Measurements from ENCODE around the gene BTRC. TPM values are rescaled to one million over a fixed set of nuclear protein-coding genes. Genes with fewer than 3 reads are reported as not detected.
"Not testable (repeated sequence)": the region's sequence is repeated elsewhere in the genome, so short reads cannot be mapped to it uniquely, and the experiment has no call there.

Gene BTRC
- total RNA-seq, 1 donor from 2014 or later, result 21.0 TPM

GRCh38 chr10:101403161-101403560 lies 49.2 kb downstream of the BTRC start:
- H3K36me3 Mint-ChIP-seq (ENCODE audit: low read depth), result no peaks in the 10 kb centered on the region
- no peaks in the 10 kb centered on the region for H3K27me3 Mint-ChIP-seq (ENCODE audit: low read depth)
- no peaks in the 10 kb centered on the region for H3K4me1 Mint-ChIP-seq (ENCODE audit: low read depth)
- H3K27ac Mint-ChIP-seq, result no peak overlapping the region
- no peaks in the 10 kb centered on the region for H3K9me3 Mint-ChIP-seq
- no peak overlapping the region for H3K4me3 Mint-ChIP-seq (ENCODE audit: low read depth)
- DNase-seq (ENCODE audit: low spot score), result no peak
- intact Hi-C loops (cut with micrococcal nuclease), result no loop called here

- no peaks in the 10 kb centered on the region for H3K9me3 Mint-ChIP-seq
- no peak for DNase-seq (ENCODE audit: low spot score)
- H3K36me3 Mint-ChIP-seq (ENCODE audit: low read depth), result peaks cover 3% of the 10 kb centered on the region
- H3K27me3 Mint-ChIP-seq (ENCODE audit: low read depth), result no peaks in the 10 kb centered on the region
- H3K4me3 Mint-ChIP-seq (ENCODE audit: low read depth), result no peak overlapping the region
- H3K4me1 Mint-ChIP-seq (ENCODE audit: low read depth), result no peaks in the 10 kb centered on the region
- no peak overlapping the region for H3K27ac Mint-ChIP-seq
- intact Hi-C loops (cut with micrococcal nuclease), result no loop called here
These were observed 51.0 kb downstream of the BTRC start for GRCh38 chr10:101405001-101405400.

- H3K9me3 Mint-ChIP-seq, result peaks cover 12% of the 10 kb centered on the region
- intact Hi-C loops (cut with micrococcal nuclease), result no loop called here
- no peak overlapping the region for H3K27ac Mint-ChIP-seq
- no peaks in the 10 kb centered on the region for H3K27me3 Mint-ChIP-seq (ENCODE audit: low read depth)
- peaks cover 1% of the 10 kb centered on the region for H3K4me1 Mint-ChIP-seq (ENCODE audit: low read depth)
- no peak for DNase-seq (ENCODE audit: low spot score)
- H3K36me3 Mint-ChIP-seq (ENCODE audit: low read depth), result peaks cover 12% of the 10 kb centered on the region
- no peak overlapping the region for H3K4me3 Mint-ChIP-seq (ENCODE audit: low read depth)
These were observed 57.6 kb downstream of the BTRC start for GRCh38 chr10:101411598-101411997.

GRCh38 chr10:101414034-101414433 lies 60.1 kb downstream of the BTRC start:
- intact Hi-C loops (cut with micrococcal nuclease), result no loop called here
- no peak overlapping the region for H3K4me3 Mint-ChIP-seq (ENCODE audit: low read depth)
- H3K9me3 Mint-ChIP-seq, result peaks cover 12% of the 10 kb centered on the region
- no peaks in the 10 kb centered on the region for H3K27me3 Mint-ChIP-seq (ENCODE audit: low read depth)
- peaks cover 1% of the 10 kb centered on the region for H3K4me1 Mint-ChIP-seq (ENCODE audit: low read depth)
- H3K36me3 Mint-ChIP-seq (ENCODE audit: low read depth), result peaks cover 12% of the 10 kb centered on the region
- DNase-seq (ENCODE audit: low spot score), result no peak
- no peak overlapping the region for H3K27ac Mint-ChIP-seq

- no peak for DNase-seq (ENCODE audit: low spot score)
- peaks cover 12% of the 10 kb centered on the region for H3K9me3 Mint-ChIP-seq
- no peak overlapping the region for H3K4me3 Mint-ChIP-seq (ENCODE audit: low read depth)
- intact Hi-C loops (cut with micrococcal nuclease), result no loop called here
- no peaks in the 10 kb centered on the region for H3K27me3 Mint-ChIP-seq (ENCODE audit: low read depth)
- peaks cover 9% of the 10 kb centered on the region for H3K36me3 Mint-ChIP-seq (ENCODE audit: low read depth)
- H3K27ac Mint-ChIP-seq, result no peak overlapping the region
- H3K4me1 Mint-ChIP-seq (ENCODE audit: low read depth), result peaks cover 1% of the 10 kb centered on the region
These were observed 61.9 kb downstream of the BTRC start for GRCh38 chr10:101415884-101416283.

DNA sequence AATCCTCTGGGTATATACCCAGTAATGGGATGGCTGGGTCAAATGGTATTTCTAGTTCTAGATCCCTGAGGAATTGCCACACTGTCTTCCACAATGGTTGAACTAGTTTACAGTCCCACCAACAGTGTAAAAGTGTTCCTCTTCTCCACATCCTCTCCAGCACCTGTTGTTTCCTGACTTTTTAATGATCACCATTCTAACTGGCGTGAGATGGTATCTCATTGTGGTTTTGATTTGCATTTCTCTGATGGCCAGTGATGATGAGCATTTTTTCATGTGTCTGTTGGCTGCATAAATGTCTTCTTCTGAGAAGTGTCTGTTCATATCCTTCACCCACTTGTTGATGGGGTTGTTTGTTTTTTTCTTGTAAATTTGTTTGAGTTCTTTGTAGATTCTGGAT lies 68.0 kb downstream of the BTRC start:
- DNase-seq (ENCODE audit: low spot score); H3K27ac Mint-ChIP-seq; H3K36me3 Mint-ChIP-seq (ENCODE audit: low read depth); H3K4me1 Mint-ChIP-seq (ENCODE audit: low read depth); intact Hi-C loops (cut with micrococcal nuclease); H3K4me3 Mint-ChIP-seq (ENCODE audit: low read depth); H3K27me3 Mint-ChIP-seq (ENCODE audit: low read depth); H3K9me3 Mint-ChIP-seq: not testable (repeated sequence)

DNA sequence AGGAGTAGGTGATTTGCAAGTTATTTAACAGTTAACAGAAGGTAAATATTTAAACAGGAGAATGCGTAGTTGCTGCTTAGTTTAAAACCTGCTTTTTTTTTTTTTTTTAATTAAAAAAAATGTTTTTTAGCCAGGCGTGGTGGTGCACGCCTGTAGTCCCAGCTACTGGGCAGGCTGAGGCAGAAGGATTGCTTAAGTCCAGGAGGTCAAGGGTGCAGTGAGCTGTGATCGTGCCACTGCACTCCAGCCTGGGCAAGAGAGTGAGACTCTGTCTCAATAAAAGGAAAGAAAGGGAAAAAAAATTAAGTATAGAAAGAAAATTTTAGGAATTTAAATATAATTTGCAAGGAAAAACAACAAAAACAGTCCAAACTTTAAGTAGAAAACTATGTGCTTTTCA lies 71.6 kb downstream of the BTRC start:
- Mint-ChIP-seq H3K27me3 (ENCODE audit: low read depth) (peaks cover 7% of the 10 kb centered on the region), H3K4me1 (ENCODE audit: low read depth) (no peaks in the 10 kb centered on the region), H3K36me3 (ENCODE audit: low read depth) (no peaks in the 10 kb centered on the region), H3K9me3 (no peaks in the 10 kb centered on the region), H3K27ac (no peak overlapping the region), H3K4me3 (ENCODE audit: low read depth) (no peak overlapping the region)
- intact Hi-C loops (cut with micrococcal nuclease), result no loop called here
- DNase-seq (ENCODE audit: low spot score), result no peak

GRCh38 chr10:101428036-101428435 lies 74.1 kb downstream of the BTRC start:
- Mint-ChIP-seq H3K4me1 (ENCODE audit: low read depth) (no peaks in the 10 kb centered on the region), H3K27ac (no peak overlapping the region), H3K4me3 (ENCODE audit: low read depth) (no peak overlapping the region), H3K36me3 (ENCODE audit: low read depth) (no peaks in the 10 kb centered on the region), H3K27me3 (ENCODE audit: low read depth) (peaks cover 7% of the 10 kb centered on the region), H3K9me3 (no peaks in the 10 kb centered on the region)
- intact Hi-C loops (cut with micrococcal nuclease), result no loop called here
- DNase-seq (ENCODE audit: low spot score), result no peak

DNA sequence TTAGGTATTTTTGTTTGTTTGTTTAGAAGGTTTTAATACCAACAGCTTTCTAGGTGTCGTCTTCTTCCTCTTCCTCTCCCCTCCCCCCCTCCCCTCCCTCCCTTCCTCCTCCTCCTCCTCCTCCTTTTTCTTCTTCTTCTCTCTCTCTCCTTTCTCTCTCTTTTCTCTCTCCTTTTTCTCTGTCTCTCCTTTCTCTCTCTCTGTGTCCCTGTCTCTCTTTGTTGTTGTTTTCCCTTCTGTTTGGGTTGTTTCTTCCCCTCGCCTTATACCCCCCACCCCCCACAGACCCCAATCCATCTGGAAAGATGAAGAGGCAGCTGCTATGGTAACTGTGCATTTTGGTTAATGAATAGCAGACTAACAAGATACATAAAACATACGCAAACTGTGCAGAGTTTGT lies 75.5 kb downstream of the BTRC start:
- H3K27ac Mint-ChIP-seq, result no peak overlapping the region
- H3K4me1 Mint-ChIP-seq (ENCODE audit: low read depth), result no peaks in the 10 kb centered on the region
- H3K9me3 Mint-ChIP-seq, result no peaks in the 10 kb centered on the region
- H3K4me3 Mint-ChIP-seq (ENCODE audit: low read depth), result no peak overlapping the region
- DNase-seq (ENCODE audit: low spot score), result no peak
- peaks cover 4% of the 10 kb centered on the region for H3K27me3 Mint-ChIP-seq (ENCODE audit: low read depth)
- no peaks in the 10 kb centered on the region for H3K36me3 Mint-ChIP-seq (ENCODE audit: low read depth)
- intact Hi-C loops (cut with micrococcal nuclease), result no loop called here

DNA sequence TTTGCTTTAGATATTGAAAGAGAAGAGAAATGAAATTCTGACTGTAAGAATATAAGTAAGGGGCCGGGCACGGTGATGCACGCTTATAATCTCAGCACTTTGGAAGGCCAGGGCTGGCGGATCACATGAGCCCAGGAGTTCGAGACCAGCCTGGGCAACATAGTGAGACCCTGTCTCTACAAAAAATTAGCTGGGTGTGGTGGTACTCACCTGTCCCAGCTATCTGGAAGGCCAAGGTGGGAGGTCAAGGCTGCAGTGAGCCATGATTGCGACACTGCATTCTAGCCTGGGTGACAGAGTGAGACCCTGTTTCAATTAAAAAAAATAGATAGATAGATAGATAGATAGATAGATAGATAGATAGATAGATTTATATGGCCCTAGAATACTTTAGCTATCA lies 82.3 kb downstream of the BTRC start:
- H3K36me3 Mint-ChIP-seq (ENCODE audit: low read depth), result no peaks in the 10 kb centered on the region
- no peak overlapping the region for H3K27ac Mint-ChIP-seq
- no peaks in the 10 kb centered on the region for H3K4me1 Mint-ChIP-seq (ENCODE audit: low read depth)
- intact Hi-C loops (cut with micrococcal nuclease), result no loop called here
- H3K9me3 Mint-ChIP-seq, result no peaks in the 10 kb centered on the region
- H3K4me3 Mint-ChIP-seq (ENCODE audit: low read depth), result no peak overlapping the region
- no peaks in the 10 kb centered on the region for H3K27me3 Mint-ChIP-seq (ENCODE audit: low read depth)
- DNase-seq (ENCODE audit: low spot score), result no peak

DNA sequence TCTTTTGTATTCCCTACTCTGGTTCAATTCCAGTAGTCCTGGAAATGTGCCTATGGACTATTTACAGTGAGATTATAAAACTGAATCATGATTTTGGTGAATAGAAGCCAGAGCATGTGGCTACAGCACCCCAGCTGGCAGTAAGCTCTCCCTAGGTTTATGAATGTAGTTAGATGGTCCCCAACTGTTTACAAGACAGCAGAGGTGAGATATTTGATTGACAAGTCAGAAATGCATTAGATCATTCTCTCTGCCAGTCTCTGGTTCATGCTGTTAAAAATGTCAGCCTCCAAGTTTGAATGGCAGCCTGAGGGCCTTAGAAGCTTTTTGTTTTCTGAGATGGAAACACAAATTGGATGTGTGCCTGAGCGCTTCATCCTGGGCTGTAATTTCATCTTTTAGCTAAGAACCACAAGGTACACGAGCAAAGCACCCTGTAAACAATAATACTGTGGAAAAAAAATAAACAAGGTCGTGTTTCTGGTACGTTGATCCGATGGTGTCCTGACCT lies 85.0 kb downstream of the BTRC start:
- intact Hi-C loops (cut with micrococcal nuclease), result no loop called here
- H3K4me3 Mint-ChIP-seq (ENCODE audit: low read depth), result no peak overlapping the region
- H3K27me3 Mint-ChIP-seq (ENCODE audit: low read depth), result peaks cover 1% of the 10 kb centered on the region
- peaks cover 1% of the 10 kb centered on the region for H3K4me1 Mint-ChIP-seq (ENCODE audit: low read depth)
- no peaks in the 10 kb centered on the region for H3K9me3 Mint-ChIP-seq
- DNase-seq (ENCODE audit: low spot score), result no peak
- H3K27ac Mint-ChIP-seq, result no peak overlapping the region
- H3K36me3 Mint-ChIP-seq (ENCODE audit: low read depth), result no peaks in the 10 kb centered on the region

DNA sequence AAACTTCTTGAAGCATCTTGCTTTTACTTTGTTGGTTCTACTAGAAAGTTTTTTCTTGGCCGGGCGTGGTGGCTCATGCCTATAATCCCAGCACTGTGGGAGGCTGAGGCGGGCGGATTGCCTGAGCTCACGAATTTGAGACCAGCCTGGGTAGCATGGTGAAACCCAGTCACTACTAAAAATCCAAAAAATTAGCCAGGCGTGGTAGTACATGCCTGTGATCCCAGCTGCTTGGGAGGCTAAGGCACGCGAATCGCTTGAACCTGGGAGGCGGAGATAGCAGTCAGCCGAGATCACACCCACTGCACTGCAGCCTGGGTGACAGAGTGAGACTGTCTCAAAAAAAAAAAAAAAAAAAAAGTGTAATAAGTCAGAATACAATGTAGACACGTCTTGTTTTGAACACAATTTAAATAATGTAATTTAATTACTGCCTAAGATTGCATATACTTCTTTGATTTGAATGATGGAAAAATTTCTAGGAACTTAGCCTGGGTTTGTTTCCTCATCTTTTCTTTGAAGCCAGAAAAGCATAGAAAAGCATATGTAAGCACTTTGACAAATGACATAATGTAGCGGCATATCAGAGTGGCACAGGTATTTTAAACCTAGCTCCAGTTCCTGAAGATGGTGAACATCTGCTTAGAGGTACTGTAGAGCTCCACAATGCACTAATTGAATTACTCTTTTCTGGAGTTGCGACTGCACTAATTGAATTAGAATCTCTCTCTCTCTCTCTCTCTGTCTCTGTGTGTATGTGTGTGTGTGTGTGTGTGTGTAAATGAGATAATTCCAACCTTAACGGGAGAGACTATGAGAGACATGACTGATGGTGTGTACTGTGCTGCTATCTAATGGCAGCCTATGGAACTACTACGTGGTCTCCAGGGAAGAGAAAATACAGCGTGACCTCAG lies 87.8 kb downstream of the BTRC start:
- no peaks in the 10 kb centered on the region for H3K9me3 Mint-ChIP-seq
- peaks cover 1% of the 10 kb centered on the region for H3K4me1 Mint-ChIP-seq (ENCODE audit: low read depth)
- H3K4me3 Mint-ChIP-seq (ENCODE audit: low read depth), result no peak overlapping the region
- no peak overlapping the region for H3K27ac Mint-ChIP-seq
- H3K27me3 Mint-ChIP-seq (ENCODE audit: low read depth), result peaks cover 8% of the 10 kb centered on the region
- DNase-seq (ENCODE audit: low spot score), result no peak
- H3K36me3 Mint-ChIP-seq (ENCODE audit: low read depth), result no peaks in the 10 kb centered on the region
- intact Hi-C loops (cut with micrococcal nuclease), result loop anchor here (5.0 kb wide), 1 partner anchor 229 kb away; no protein-coding TSS in a partner anchor

GRCh38 chr10:101442456-101442800 lies 88.5 kb downstream of the BTRC start:
- Mint-ChIP-seq H3K9me3 (no peaks in the 10 kb centered on the region), H3K27me3 (ENCODE audit: low read depth) (peaks cover 11% of the 10 kb centered on the region), H3K4me1 (ENCODE audit: low read depth) (peaks cover 1% of the 10 kb centered on the region), H3K36me3 (ENCODE audit: low read depth) (no peaks in the 10 kb centered on the region), H3K4me3 (ENCODE audit: low read depth) (no peak overlapping the region), H3K27ac (no peak overlapping the region)
- intact Hi-C loops (cut with micrococcal nuclease), result loop anchor here (5.0 kb wide), 1 partner anchor 230 kb away; no protein-coding TSS in a partner anchor
- DNase-seq (ENCODE audit: low spot score), result no peak

Measured in activated T-helper 2 cell treated with anti-CD3 and anti-CD28 coated beads, Interferon-gamma antibody, Interleukin-2, Interleukin-4, amounts not matched to agents 10 μg/mL and 5 μg/mL and 100 μg/mL, durations not matched to agents 14 hours and 24 hours and 36 hours (primary cell).